GM10266 (cell line): ENCODE measurements around the gene ALAD.

ENCODE experiments used
- DNase-seq: peaks from one replicate; pipeline ENCODE4 v3.0.0; 2012; ENCODE audit errors: extremely low spot score
- TF ChIP-seq, protein P1 (sequence below): IDR thresholded peaks from 2 replicates; pipeline ENCODE4 v1.5.1; 2012; ENCODE audit warnings: mild to moderate bottlenecking, low read depth; ENCODE audit not compliant: control insufficient read depth, insufficient read depth; ENCODE audit errors: missing control alignments

The ALAD gene

DNA sequence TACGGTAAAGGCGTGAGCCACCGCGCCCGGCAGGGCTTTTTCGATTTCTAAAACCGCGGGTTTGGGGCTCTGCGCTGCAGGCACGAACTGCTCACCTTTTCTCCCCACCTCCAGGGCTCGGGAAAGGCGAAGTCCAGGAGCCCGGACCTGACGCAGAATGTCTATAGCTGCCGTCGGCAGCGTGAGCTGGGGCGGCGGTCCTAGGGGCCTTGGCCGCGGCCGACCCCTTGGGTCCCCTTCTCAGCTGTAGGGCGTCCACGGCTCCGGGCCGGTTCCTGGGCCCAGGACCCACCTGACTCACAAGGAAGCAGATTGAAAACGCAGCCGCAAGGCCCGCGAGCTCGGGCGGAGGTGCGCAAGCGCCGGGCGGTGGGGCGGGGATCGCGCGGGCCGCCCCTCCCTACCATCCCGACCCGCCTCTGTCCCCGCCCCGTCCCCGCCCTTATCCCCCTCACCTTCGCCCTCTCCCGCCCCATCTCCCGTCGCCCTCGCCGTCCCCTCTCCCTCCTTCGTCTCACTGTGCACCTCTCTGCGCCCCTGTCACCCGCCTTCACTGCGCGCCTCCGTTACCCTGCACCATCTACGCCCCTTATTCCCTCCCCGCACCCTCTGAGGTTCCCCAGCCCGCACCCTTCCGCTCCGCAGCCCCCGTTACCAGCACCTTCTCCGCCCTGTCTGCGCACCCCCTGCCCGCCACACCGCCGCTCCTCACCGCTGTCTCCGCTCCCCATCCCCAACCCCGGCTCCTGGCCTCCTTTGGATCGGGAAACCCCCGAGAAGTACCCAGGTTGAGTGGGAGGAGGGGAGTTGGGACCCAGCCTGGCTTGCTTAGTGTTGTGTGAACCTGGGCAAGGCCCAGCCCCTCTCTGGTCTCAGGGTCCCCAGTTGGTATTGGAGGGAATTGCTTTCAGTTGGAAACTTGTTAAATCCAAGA, 24.2 kb downstream of the ALAD start, which contains the start of gene HDHD3:
TSS of gene HDHD3 (minus strand) at position 353 of the 934 bp plus-strand sequence. CDS start 2,632 bp downstream, outside the sequence.
- TF ChIP-seq, protein P1, sequence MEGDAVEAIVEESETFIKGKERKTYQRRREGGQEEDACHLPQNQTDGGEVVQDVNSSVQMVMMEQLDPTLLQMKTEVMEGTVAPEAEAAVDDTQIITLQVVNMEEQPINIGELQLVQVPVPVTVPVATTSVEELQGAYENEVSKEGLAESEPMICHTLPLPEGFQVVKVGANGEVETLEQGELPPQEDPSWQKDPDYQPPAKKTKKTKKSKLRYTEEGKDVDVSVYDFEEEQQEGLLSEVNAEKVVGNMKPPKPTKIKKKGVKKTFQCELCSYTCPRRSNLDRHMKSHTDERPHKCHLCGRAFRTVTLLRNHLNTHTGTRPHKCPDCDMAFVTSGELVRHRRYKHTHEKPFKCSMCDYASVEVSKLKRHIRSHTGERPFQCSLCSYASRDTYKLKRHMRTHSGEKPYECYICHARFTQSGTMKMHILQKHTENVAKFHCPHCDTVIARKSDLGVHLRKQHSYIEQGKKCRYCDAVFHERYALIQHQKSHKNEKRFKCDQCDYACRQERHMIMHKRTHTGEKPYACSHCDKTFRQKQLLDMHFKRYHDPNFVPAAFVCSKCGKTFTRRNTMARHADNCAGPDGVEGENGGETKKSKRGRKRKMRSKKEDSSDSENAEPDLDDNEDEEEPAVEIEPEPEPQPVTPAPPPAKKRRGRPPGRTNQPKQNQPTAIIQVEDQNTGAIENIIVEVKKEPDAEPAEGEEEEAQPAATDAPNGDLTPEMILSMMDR = no peak
- DNase-seq = peak; percentile 88

DNA sequence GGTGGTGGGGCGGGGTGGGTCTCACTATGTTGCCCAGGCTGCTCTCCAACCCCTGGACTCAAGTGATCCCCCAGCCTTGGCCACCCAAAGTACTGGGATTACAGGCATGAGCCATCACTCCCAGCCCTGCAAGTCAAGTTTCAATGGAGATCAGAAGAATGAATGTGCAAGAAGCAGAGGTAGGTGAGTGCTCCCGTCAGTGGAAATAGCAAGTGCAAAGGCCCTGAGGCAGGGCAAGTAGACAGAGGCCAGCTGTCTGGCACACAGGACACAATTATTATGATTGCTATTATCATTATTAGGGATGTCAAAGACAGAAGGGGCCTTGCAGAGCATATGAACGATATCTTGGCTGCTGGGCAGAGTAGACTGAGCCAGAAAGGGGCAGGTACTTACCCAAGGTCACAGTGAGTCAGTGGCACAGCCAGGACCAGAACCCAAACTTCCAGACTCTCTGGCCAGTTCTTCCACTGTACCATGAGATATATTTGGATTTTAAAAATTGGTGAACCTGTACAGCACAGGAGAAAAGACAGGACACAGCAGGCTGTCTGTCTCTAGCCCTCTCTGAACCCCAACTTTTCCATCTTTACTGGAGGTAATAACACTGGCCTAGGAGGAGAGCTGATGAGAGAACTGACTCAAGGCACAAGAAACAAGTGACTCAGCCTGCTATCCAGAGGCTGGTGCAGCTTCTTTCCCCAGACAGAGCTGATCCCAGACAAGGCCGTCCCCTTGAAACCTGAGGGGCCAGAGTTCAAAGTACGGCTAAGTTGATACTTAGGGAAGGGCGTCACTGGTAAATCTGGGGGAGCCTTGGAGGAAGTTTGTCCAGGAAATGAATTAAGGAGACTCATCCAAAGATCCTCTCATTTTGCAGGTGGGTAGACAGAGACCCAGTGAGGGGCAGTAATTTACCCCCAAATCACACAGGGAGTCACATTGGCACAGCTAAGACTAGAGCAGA, 25.7 kb downstream of the ALAD start:
- TF ChIP-seq, protein P1 = no peak
- no peak for DNase-seq

DNA sequence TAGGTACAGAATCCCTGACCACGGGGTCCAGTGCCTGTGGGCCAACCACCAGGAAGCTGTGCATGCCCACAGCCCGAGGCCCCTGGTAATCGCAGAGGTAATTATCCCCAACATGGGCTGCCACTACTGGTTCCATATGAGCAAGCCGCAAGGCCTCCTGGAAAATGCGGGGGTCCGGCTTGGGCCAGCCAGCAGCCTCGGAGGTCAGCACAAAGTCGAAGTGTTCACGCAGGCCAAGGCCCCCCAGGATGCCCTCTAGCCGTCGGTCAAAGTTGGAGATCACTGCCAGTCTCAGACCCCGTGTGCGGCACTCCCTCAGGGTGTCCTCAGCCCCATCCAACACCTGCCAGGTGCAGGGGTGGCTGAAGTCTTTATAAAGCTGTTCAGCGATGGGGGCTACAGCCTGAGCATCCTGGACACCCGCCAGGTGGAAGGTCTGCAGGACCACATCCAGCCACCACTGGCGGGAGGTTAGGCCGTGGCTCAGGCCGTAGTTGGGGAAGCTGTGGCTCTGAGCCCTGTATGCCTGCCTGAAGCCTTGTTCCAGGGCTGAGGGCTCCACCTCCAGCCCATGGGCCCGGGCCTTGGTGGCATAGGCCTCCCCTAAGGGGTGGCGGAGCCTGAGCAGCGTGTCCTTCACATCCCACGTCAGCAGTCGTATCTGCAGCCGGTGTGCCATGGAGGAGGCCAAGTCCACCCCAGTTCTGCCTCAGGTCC, 27.2 kb downstream of the ALAD start:
- DNase-seq = no peak
- TF ChIP-seq, protein P1 = no peak

- no peak for DNase-seq
- TF ChIP-seq, protein P1 = no peak
These were observed 27.8 kb downstream of the ALAD start for GRCh38 chr9:113373256-113373655.

DNA sequence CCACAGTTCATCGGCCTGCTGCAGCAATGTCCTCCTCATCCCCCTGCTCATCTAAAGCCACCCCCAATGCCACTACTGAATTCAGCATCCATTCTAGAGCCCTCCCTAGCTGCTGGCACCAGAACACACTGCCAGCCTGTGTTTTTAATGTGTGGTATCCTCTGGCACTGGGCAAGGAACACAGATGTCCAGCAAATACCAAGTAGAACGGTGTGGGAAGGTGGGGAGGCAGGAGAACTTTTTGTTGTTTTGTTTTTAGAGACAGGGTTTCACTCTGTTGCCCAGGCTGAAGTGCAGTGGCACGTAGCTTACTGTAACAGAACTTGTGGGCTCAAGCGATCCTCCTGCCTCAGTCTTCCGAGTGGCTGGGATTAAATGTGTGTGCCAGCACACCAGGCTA, 29.0 kb downstream of the ALAD start:
- TF ChIP-seq, protein P1 = no peak
- DNase-seq = no peak

DNA sequence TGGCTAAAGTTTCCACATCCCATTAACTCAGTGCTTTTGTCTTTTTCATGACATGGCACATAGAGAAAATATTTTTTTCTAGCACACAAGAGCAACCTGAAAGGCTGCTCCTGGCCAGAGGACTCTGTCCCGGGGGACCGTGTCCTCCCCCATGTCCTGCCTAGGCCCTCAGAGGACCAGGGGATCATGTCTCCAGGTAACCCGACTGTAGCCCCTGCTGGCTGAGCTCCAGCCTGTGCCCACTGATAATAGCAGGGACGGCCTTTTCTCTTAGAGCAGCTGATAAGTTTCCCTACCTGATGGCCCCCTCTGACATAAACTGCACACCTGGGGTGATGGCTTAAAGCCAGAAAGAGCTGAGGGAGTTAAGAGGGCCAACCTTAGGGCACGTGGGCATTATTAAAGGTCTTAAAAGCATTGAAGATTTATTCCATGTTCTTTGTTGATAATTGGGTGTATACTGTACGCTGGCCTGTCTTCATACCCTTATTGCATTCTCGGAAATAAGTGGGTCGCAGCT, 30.2 kb downstream of the ALAD start:
- no peak for DNase-seq
- TF ChIP-seq, protein P1 = no peak
